ENCODE measurements around the gene ITGB5. TPM values are rescaled to one million over a fixed set of nuclear protein-coding genes. Genes with fewer than 3 reads are reported as not detected.
A peak's percentile ranks its signal among the peaks of the same experiment; 100 is the strongest.

ITGB5 gene
- total RNA-seq, 1 donor from 2014 or later: 139 TPM

DNA sequence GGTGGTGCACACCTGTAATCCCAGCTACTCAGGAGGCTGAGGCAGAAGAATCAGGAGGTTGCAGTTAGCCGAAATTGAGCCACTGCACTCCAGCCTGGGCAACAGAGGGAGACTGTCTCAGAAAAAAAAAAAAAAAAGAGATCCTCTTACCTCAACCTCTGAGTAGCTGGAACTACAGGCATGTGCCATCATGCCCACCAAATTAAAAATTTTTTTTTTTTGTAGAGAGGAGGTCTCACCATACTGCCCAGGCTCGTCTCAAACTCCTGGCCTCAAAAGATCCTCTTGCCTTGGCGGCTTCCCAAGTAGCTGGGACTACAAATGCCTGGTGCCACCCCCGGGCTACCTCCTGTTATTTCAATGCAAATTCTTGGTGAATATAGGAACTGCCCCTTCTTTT, 155.4 kb downstream of the ITGB5 start:
- H3K27me3 ChIP-seq (ENCODE audit: insufficient read depth, low read length): no peaks in the 10 kb centered on the region
- H3K4me1 ChIP-seq (ENCODE audit: insufficient read depth, low read length): peaks cover 10% of the 10 kb centered on the region
- Mint-ChIP-seq H3K27ac (ENCODE audit: unreplicated experiment) (no peak overlapping the region), H3K9me3 (ENCODE audit: unreplicated experiment) (no peaks in the 10 kb centered on the region), H3K4me1 (ENCODE audit: low read depth, unreplicated experiment) (peaks cover 4% of the 10 kb centered on the region), H3K4me3 (ENCODE audit: unreplicated experiment) (peak overlapping the region; percentile 99), H3K27me3 (ENCODE audit: low read depth, unreplicated experiment) (no peaks in the 10 kb centered on the region), H3K36me3 (ENCODE audit: low read depth, unreplicated experiment) (no peaks in the 10 kb centered on the region)
- DNase-seq (ENCODE audit: low read depth): no peak
- no peaks in the 10 kb centered on the region for H3K9me3 ChIP-seq (ENCODE audit: insufficient read depth, low read depth, low read length)
- peaks cover 6% of the 10 kb centered on the region for H3K36me3 ChIP-seq (ENCODE audit: insufficient read depth, low read length)
- H2AFZ ChIP-seq (ENCODE audit: low read depth, low read length): no peak overlapping the region
- peaks cover 60% of the 10 kb centered on the region for H3K79me2 ChIP-seq (ENCODE audit: insufficient read depth, low read length)
- H3K27ac ChIP-seq (ENCODE audit: low read depth, low read length): no peak overlapping the region
- no peak overlapping the region for H3K4me3 ChIP-seq (ENCODE audit: insufficient read depth, low read depth, low read length)
- H4K20me1 ChIP-seq (ENCODE audit: insufficient read depth, low read length): no peaks in the 10 kb centered on the region
- peak overlapping the region; percentile 91 for H3K4me2 ChIP-seq (ENCODE audit: low read length)
- no peak overlapping the region for H3K9ac ChIP-seq (ENCODE audit: low read length)
- FAIRE-seq: no peak
- TF ChIP-seq, protein P1, sequence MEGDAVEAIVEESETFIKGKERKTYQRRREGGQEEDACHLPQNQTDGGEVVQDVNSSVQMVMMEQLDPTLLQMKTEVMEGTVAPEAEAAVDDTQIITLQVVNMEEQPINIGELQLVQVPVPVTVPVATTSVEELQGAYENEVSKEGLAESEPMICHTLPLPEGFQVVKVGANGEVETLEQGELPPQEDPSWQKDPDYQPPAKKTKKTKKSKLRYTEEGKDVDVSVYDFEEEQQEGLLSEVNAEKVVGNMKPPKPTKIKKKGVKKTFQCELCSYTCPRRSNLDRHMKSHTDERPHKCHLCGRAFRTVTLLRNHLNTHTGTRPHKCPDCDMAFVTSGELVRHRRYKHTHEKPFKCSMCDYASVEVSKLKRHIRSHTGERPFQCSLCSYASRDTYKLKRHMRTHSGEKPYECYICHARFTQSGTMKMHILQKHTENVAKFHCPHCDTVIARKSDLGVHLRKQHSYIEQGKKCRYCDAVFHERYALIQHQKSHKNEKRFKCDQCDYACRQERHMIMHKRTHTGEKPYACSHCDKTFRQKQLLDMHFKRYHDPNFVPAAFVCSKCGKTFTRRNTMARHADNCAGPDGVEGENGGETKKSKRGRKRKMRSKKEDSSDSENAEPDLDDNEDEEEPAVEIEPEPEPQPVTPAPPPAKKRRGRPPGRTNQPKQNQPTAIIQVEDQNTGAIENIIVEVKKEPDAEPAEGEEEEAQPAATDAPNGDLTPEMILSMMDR (IDR thresholded peaks at IDR 0.05; ENCODE audit: insufficient read depth, low read depth, low read length): no peak
- no peak for TF ChIP-seq EZH2 (IDR thresholded peaks at IDR 0.05; ENCODE audit: insufficient read depth, low read length)

DNA sequence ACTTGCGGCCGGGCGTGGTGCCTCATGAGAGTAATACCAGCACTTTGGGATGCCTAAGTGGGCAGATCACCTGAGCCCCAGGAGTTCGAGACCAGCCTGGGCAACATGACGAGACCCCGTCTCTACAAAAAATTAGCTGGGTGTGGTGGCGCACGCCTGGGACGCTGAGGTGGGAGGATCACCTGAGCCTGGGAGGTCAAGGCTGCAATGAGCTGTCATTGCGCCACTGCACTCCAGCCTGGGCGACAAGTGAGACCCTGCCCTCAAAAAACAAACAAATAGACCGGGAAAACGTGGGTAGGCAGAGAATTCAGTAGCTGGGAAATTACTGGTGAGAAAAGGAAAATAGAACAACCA, 156.2 kb downstream of the ITGB5 start:
- Histone ChIP-seq H3K4me2 (ENCODE audit: low read length) (peak overlapping the region; percentile 91), H4K20me1 (ENCODE audit: insufficient read depth, low read length) (no peaks in the 10 kb centered on the region), H3K4me1 (ENCODE audit: insufficient read depth, low read length) (peaks cover 10% of the 10 kb centered on the region), H3K27ac (ENCODE audit: low read depth, low read length) (peak overlapping the region; percentile 93), H3K4me3 (ENCODE audit: insufficient read depth, low read depth, low read length) (peak overlapping the region; percentile 100), H3K9me3 (ENCODE audit: insufficient read depth, low read depth, low read length) (no peaks in the 10 kb centered on the region), H3K27me3 (ENCODE audit: insufficient read depth, low read length) (no peaks in the 10 kb centered on the region), H2AFZ (ENCODE audit: low read depth, low read length) (peak overlapping the region; percentile 100), H3K36me3 (ENCODE audit: insufficient read depth, low read length) (peaks cover 3% of the 10 kb centered on the region), H3K79me2 (ENCODE audit: insufficient read depth, low read length) (peaks cover 53% of the 10 kb centered on the region), H3K9ac (ENCODE audit: low read length) (peak overlapping the region; percentile 98)
- Mint-ChIP-seq H3K27ac (ENCODE audit: unreplicated experiment) (peak overlapping the region; percentile 97), H3K9me3 (ENCODE audit: unreplicated experiment) (no peaks in the 10 kb centered on the region), H3K27me3 (ENCODE audit: low read depth, unreplicated experiment) (no peaks in the 10 kb centered on the region), H3K36me3 (ENCODE audit: low read depth, unreplicated experiment) (no peaks in the 10 kb centered on the region), H3K4me3 (ENCODE audit: unreplicated experiment) (peak overlapping the region; percentile 99), H3K4me1 (ENCODE audit: low read depth, unreplicated experiment) (peaks cover 4% of the 10 kb centered on the region)
- TF ChIP-seq, protein P1 (IDR thresholded peaks at IDR 0.05; ENCODE audit: insufficient read depth, low read depth, low read length): no peak
- no peak for FAIRE-seq
- no peak for DNase-seq (ENCODE audit: low read depth)

DNA sequence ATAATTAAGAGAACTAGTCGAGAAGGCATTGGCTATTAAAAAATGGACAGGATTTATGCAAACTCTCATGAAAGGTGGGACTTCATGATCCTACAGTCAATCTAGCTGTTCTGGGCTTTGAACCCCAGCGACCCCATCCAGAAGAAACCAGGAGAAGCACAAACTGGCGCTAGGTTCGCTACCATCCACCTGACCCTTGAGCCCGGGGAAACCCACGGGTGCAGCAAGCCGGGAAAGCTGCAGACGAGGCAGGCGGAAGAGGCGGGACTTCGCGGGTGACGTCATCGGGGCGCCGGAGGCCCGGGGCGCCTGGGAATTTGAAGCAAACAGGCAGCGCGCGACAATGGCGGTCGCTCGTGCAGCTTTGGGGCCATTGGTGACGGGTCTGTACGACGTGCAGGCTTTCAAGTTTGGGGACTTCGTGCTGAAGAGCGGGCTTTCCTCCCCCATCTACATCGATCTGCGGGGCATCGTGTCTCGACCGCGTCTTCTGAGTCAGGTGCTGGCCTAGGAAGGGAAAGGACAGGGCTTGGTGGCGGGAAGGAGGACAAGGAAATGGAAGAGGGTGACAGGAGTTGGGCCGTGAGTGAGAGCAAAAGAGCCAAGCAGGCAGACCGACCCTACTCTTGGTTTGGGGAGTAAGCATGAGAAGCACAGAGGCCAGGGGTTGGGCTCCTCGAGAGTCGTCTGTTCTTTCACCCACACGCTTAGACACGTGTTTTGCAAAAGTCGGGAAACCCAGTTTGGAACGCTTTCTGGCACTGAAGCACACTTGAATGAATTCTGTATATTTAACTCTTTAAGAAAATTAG, 156.8 kb downstream of the ITGB5 start, which contains the start of gene UMPS:
Gene UMPS (plus strand): TSS at position 324 of the 812 bp plus-strand sequence. CDS start 20 bp downstream, at position 344.
- no peaks in the 10 kb centered on the region for H4K20me1 ChIP-seq (ENCODE audit: insufficient read depth, low read length)
- peak within 1 kb of the TSS; percentile 97 for H3K27ac Mint-ChIP-seq (ENCODE audit: unreplicated experiment)
- no peak for FAIRE-seq
- H3K9ac ChIP-seq (ENCODE audit: low read length): peak within 1 kb of the TSS; percentile 98
- H3K4me2 ChIP-seq (ENCODE audit: low read length): peak within 1 kb of the TSS; percentile 91
- no peaks in the 10 kb centered on the region for H3K27me3 ChIP-seq (ENCODE audit: insufficient read depth, low read length)
- no peaks in the 10 kb centered on the region for H3K36me3 Mint-ChIP-seq (ENCODE audit: low read depth, unreplicated experiment)
- H3K4me1 Mint-ChIP-seq (ENCODE audit: low read depth, unreplicated experiment): peaks cover 4% of the 10 kb centered on the region
- peaks cover 10% of the 10 kb centered on the region for H3K4me1 ChIP-seq (ENCODE audit: insufficient read depth, low read length)
- no peak for TF ChIP-seq EZH2 (IDR thresholded peaks at IDR 0.05; ENCODE audit: insufficient read depth, low read length)
- TF ChIP-seq, protein P1 (IDR thresholded peaks at IDR 0.05; ENCODE audit: insufficient read depth, low read depth, low read length): no peak
- H3K27ac ChIP-seq (ENCODE audit: low read depth, low read length): peak within 1 kb of the TSS; percentile 93
- H3K9me3 ChIP-seq (ENCODE audit: insufficient read depth, low read depth, low read length): no peaks in the 10 kb centered on the region
- H3K9me3 Mint-ChIP-seq (ENCODE audit: unreplicated experiment): no peaks in the 10 kb centered on the region
- H3K4me3 Mint-ChIP-seq (ENCODE audit: unreplicated experiment): peak within 1 kb of the TSS; percentile 99
- H2AFZ ChIP-seq (ENCODE audit: low read depth, low read length): peak within 1 kb of the TSS; percentile 100
- DNase-seq (ENCODE audit: low read depth): peak; percentile 56
- H3K36me3 ChIP-seq (ENCODE audit: insufficient read depth, low read length): no peaks in the 10 kb centered on the region
- peak within 1 kb of the TSS; percentile 100 for H3K4me3 ChIP-seq (ENCODE audit: insufficient read depth, low read depth, low read length)
- no peaks in the 10 kb centered on the region for H3K27me3 Mint-ChIP-seq (ENCODE audit: low read depth, unreplicated experiment)
- peaks cover 49% of the 10 kb centered on the region for H3K79me2 ChIP-seq (ENCODE audit: insufficient read depth, low read length)
